Natural killer cell treated with Interleukin-12 subunit alpha and Interleukin-12 subunit beta and Interleukin-15 and Interleukin-18, amount 100 ng/mL, for 72 hours (primary cell): ENCODE data around the gene C12orf42. TPM values are rescaled to one million over a fixed set of nuclear protein-coding genes. Genes with fewer than 3 reads are reported as not detected.

Experiments used
- ATAC-seq, 2 donors: fragments of 150-1000 bp; cut with Tn5 transposase in 1 of 2; sonication (Bioruptor Pico), chemical (Tn5 transposase) in 1 of 2; 2 replicates each; pipeline ENCODE4 v1.10.0; 2021
- DNase-seq: peaks from one replicate; pipeline ENCODE4 v3.0.0; 2022; ENCODE audit warnings: low spot score
- H3K27ac Mint-ChIP-seq, 2 donors: 1 replicate in 1 of 2; 2 replicates in 1 of 2; pipeline ENCODE4 v1.8.0; 2022; ENCODE audit warnings: mixed read lengths in 2 of 2, mild to moderate bottlenecking in 1 of 2, moderate library complexity in 1 of 2
- H3K27me3 Mint-ChIP-seq, 2 donors: 1 replicate in 1 of 2; 2 replicates in 1 of 2; pipeline ENCODE4 v1.8.0; 2022; ENCODE audit warnings: mixed read lengths in 2 of 2
- H3K36me3 Mint-ChIP-seq: one replicate; pipeline ENCODE4 v1.8.0; 2022; ENCODE audit warnings: mixed read lengths
- H3K4me1 Mint-ChIP-seq, 2 donors: 1 replicate in 1 of 2; 2 replicates in 1 of 2; pipeline ENCODE4 v1.8.0; 2022; ENCODE audit warnings: low read depth in 2 of 2, mixed read lengths in 2 of 2, mild to moderate bottlenecking in 1 of 2
- H3K4me3 Mint-ChIP-seq: one replicate; pipeline ENCODE4 v1.8.0; 2022; ENCODE audit warnings: mixed read lengths
- H3K9me3 Mint-ChIP-seq: 2 replicates; pipeline ENCODE4 v1.8.0; 2022; ENCODE audit warnings: mixed read lengths
- total RNA-seq, 2 donors: library from RNA; stranded (reverse); gene quantifications; one replicate each; pipeline ENCODE4 v1.2.3, GENCODE V29; 2022

C12orf42 gene
- total RNA-seq, 2 donors from 2014 or later, result not detected

DNA sequence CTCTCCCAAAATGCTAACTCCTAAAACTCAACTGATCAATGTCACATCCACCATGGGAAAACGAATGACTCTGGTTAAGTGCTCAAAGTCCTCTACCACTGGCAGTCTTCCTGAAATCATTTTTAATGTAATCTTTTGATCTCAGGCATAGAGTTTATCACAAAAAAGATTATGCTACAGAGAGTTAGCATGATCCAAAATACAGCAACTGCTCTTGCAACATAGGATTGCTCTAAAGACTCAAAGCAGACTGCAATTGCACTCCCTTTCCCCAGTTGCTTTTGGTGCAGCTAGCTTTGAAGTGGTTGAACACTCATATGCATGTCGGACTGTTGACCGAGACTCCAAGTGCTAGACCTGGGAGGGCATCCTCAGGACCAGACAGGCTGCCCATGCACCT, 109.3 kb downstream of the C12orf42 start:
- DNase-seq (no peak), ATAC-seq (no peak)
- Mint-ChIP-seq H3K36me3 (no peaks in the 10 kb centered on the region), H3K4me1 (no peaks in the 10 kb centered on the region), H3K27ac (no peak overlapping the region), H3K9me3 (peaks cover 17% of the 10 kb centered on the region), H3K4me3 (no peak overlapping the region), H3K27me3 (no peaks in the 10 kb centered on the region)

GRCh38 chr12:103382736-103383346, 112.9 kb downstream of the C12orf42 start:
- no peak overlapping the region for H3K4me3 Mint-ChIP-seq
- H3K9me3 Mint-ChIP-seq, result peaks cover 14% of the 10 kb centered on the region
- H3K27me3 Mint-ChIP-seq, result no peaks in the 10 kb centered on the region
- H3K4me1 Mint-ChIP-seq, result no peaks in the 10 kb centered on the region
- no peak for DNase-seq
- ATAC-seq, result no peak
- no peak overlapping the region for H3K27ac Mint-ChIP-seq
- no peaks in the 10 kb centered on the region for H3K36me3 Mint-ChIP-seq

DNA sequence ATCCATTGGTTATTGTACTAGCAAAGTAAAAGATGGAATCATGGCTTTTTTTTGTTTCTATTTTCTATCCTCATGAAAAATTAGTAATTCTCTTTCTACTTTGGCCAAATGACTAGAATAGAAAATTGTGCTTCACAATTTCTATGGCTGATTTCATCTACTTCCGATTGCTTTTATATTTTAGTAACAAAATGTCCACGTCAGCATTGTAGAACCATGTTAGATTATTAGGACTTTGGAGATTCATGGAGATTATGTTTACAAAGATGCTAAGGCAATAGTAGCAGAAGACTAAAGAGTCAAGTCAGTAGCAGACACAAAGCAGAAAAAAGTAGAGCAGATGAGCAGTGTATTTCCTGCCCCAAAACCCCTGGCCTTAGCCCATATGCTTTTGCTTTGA, 113.6 kb downstream of the C12orf42 start:
- no peak overlapping the region for H3K27ac Mint-ChIP-seq
- H3K36me3 Mint-ChIP-seq, result no peaks in the 10 kb centered on the region
- H3K4me3 Mint-ChIP-seq, result no peak overlapping the region
- DNase-seq (no peak), ATAC-seq (no peak)
- no peaks in the 10 kb centered on the region for H3K27me3 Mint-ChIP-seq
- H3K9me3 Mint-ChIP-seq, result peaks cover 10% of the 10 kb centered on the region
- no peaks in the 10 kb centered on the region for H3K4me1 Mint-ChIP-seq

DNA sequence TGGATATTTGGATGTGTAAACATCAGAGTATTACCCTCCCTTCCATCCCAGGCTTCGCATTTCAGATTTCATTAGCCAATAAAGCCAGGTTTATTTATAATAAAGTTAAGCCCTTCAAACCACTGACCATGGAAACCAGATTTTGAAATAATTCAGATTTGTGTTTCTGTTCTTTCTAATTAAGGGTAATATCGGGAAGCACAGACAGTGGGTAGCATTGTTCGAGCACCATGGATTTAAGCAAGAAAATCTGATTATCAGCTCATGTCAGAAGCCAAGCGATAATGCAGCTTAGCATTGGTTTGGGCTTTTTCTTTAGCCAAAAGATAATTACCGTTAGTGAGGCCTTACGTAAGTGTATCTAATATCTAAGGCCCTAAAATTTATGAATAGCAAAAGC, 116.1 kb downstream of the C12orf42 start:
- Mint-ChIP-seq H3K27ac (no peak overlapping the region), H3K9me3 (peaks cover 5% of the 10 kb centered on the region)
- ATAC-seq, result no peak

DNA sequence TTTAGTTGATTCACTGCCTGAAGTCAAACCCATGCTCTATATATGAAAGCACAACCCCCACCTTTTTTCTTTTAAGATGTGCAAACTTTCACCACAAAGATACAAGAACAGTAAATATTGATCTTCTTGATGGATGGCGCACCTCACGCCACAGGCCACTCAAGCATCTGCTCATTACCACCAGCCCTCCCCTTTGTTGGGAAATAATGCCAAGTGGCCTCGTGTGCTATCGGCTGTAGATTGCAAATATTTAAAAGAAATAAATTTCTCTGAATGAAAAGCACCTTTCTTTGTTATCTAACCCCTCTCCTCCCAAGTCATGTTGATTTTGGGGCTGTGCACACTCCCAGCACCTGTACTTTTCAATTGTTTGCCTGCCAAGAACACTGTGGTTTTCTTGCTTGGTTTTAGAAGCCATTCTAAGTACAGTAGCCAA, 122.7 kb downstream of the C12orf42 start:
- ATAC-seq (no peak), DNase-seq (no peak)
- H3K9me3 Mint-ChIP-seq, result no peaks in the 10 kb centered on the region
- no peaks in the 10 kb centered on the region for H3K4me1 Mint-ChIP-seq
- no peaks in the 10 kb centered on the region for H3K27me3 Mint-ChIP-seq
- no peak overlapping the region for H3K4me3 Mint-ChIP-seq
- H3K36me3 Mint-ChIP-seq, result no peaks in the 10 kb centered on the region
- H3K27ac Mint-ChIP-seq, result no peak overlapping the region

More for the DNA sequence above, 116.1 kb downstream of the C12orf42 start:
- H3K36me3 Mint-ChIP-seq, result no peaks in the 10 kb centered on the region
- no peak for DNase-seq
- no peak overlapping the region for H3K4me3 Mint-ChIP-seq
- H3K27me3 Mint-ChIP-seq, result no peaks in the 10 kb centered on the region
- no peaks in the 10 kb centered on the region for H3K4me1 Mint-ChIP-seq

GRCh38 chr12:103369929-103370328, 125.8 kb downstream of the C12orf42 start:
- H3K27ac Mint-ChIP-seq, result no peak overlapping the region
- H3K36me3 Mint-ChIP-seq, result no peaks in the 10 kb centered on the region
- H3K4me1 Mint-ChIP-seq, result no peaks in the 10 kb centered on the region
- H3K27me3 Mint-ChIP-seq, result no peaks in the 10 kb centered on the region
- H3K4me3 Mint-ChIP-seq, result no peak overlapping the region
- H3K9me3 Mint-ChIP-seq, result peaks cover 4% of the 10 kb centered on the region
- DNase-seq (no peak), ATAC-seq (no peak)

GRCh38 chr12:103368167-103368566, 127.6 kb downstream of the C12orf42 start:
- H3K9me3 Mint-ChIP-seq, result peaks cover 7% of the 10 kb centered on the region
- no peaks in the 10 kb centered on the region for H3K27me3 Mint-ChIP-seq
- H3K36me3 Mint-ChIP-seq, result no peaks in the 10 kb centered on the region

GRCh38 chr12:103354403-103354802, 141.4 kb downstream of the C12orf42 start:
- DNase-seq, result no peak
- no peak overlapping the region for H3K4me3 Mint-ChIP-seq
- H3K27ac Mint-ChIP-seq, result no peak overlapping the region
- H3K36me3 Mint-ChIP-seq, result no peaks in the 10 kb centered on the region
- H3K4me1 Mint-ChIP-seq, result no peaks in the 10 kb centered on the region
- peaks cover 24% of the 10 kb centered on the region for H3K9me3 Mint-ChIP-seq
- no peaks in the 10 kb centered on the region for H3K27me3 Mint-ChIP-seq
- ATAC-seq, result no peak

More at GRCh38 chr12:103368167-103368566, 127.6 kb downstream of the C12orf42 start:
- Mint-ChIP-seq H3K27ac (no peak overlapping the region), H3K4me1 (no peaks in the 10 kb centered on the region), H3K4me3 (no peak overlapping the region)
- ATAC-seq, result no peak
- no peak for DNase-seq

DNA sequence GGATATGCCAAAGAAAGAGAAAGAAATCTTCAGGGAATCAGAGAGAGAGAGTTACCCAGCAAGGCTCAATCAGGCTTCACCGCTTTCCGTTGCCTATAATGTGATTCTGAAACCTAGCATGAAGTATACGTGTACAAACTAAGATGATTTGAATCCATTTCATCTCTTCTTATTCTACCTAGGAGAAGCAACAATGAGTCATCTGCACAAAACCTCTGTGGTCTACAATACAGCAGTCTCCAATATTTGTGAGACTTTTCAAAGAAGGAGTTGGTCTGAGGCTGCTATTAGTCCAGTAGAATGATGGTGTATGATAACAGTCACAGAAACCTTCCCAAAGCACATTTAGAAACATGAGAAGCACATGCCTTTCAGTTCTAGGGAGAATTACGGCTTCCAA, 141.9 kb downstream of the C12orf42 start:
- no peaks in the 10 kb centered on the region for H3K36me3 Mint-ChIP-seq
- H3K4me1 Mint-ChIP-seq, result no peaks in the 10 kb centered on the region
- H3K9me3 Mint-ChIP-seq, result peaks cover 23% of the 10 kb centered on the region
- DNase-seq, result no peak
- ATAC-seq, result no peak
- no peaks in the 10 kb centered on the region for H3K27me3 Mint-ChIP-seq
- H3K4me3 Mint-ChIP-seq, result no peak overlapping the region
- no peak overlapping the region for H3K27ac Mint-ChIP-seq

GRCh38 chr12:103350116-103350515, 145.7 kb downstream of the C12orf42 start:
- H3K27ac Mint-ChIP-seq, result no peak overlapping the region
- peaks cover 14% of the 10 kb centered on the region for H3K9me3 Mint-ChIP-seq
- DNase-seq, result no peak
- no peak overlapping the region for H3K4me3 Mint-ChIP-seq
- no peaks in the 10 kb centered on the region for H3K4me1 Mint-ChIP-seq
- peaks cover 5% of the 10 kb centered on the region for H3K36me3 Mint-ChIP-seq
- no peak for ATAC-seq
- no peaks in the 10 kb centered on the region for H3K27me3 Mint-ChIP-seq

DNA sequence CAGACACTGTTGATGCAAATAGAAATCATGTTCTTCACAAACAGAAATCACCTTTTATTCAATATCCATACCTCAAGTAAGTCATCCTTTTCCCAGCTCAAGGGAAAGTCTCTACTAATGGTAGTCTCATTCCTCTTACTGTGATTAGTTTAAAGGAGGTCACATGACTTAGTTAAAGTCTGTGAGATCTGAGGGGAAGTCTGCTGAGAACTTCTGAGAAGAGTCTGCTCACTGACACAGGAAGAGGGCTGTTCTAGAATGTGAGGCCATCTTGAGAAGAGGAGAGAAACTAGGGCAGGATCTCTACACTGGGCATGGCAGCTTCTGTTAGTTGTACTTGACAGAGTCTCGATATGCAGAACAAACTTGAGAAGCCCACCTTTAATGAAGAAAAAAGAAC, 146.8 kb downstream of the C12orf42 start:
- no peaks in the 10 kb centered on the region for H3K4me1 Mint-ChIP-seq

GRCh38 chr12:103336940-103337339, 158.8 kb downstream of the C12orf42 start:
- Mint-ChIP-seq H3K27ac (no peak overlapping the region), H3K4me3 (no peak overlapping the region), H3K4me1 (no peaks in the 10 kb centered on the region), H3K27me3 (no peaks in the 10 kb centered on the region), H3K9me3 (peaks cover 10% of the 10 kb centered on the region), H3K36me3 (no peaks in the 10 kb centered on the region)
- DNase-seq (no peak), ATAC-seq (peak in 1 of 2 donors; percentile 36)

More for the DNA sequence above, 146.8 kb downstream of the C12orf42 start:
- Mint-ChIP-seq H3K4me3 (no peak overlapping the region), H3K9me3 (peaks cover 11% of the 10 kb centered on the region), H3K36me3 (peaks cover 5% of the 10 kb centered on the region), H3K27ac (no peak overlapping the region), H3K27me3 (no peaks in the 10 kb centered on the region)
- DNase-seq (no peak), ATAC-seq (no peak)

DNA sequence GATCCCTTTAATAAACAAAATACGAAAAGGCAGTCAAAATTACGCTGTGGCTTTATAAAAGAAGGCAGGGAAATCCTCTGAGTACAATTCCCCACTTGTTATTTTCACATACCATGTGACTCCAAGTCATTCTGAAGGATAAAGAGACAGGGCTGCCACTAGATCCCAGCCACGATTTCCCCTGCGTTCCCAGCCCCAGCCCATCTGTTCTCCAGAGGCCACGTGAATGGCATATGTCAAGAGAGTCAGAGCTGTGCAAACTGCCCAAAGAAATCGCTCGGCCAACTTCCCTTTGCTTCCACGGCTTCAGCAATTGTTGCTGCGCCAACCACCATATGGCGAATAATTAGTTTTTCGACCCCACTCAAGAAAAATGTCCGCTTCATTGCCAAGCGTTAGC, 161.3 kb downstream of the C12orf42 start:
- Mint-ChIP-seq H3K4me3 (no peak overlapping the region), H3K27ac (no peak overlapping the region), H3K27me3 (no peaks in the 10 kb centered on the region), H3K36me3 (no peaks in the 10 kb centered on the region), H3K9me3 (peaks cover 8% of the 10 kb centered on the region), H3K4me1 (no peaks in the 10 kb centered on the region)
- ATAC-seq, result no peak
- no peak for DNase-seq

- DNase-seq, result no peak
- H3K27ac Mint-ChIP-seq, result no peak overlapping the region
- no peaks in the 10 kb centered on the region for H3K36me3 Mint-ChIP-seq
- no peaks in the 10 kb centered on the region for H3K4me1 Mint-ChIP-seq
- no peak overlapping the region for H3K4me3 Mint-ChIP-seq
- peaks cover 8% of the 10 kb centered on the region for H3K9me3 Mint-ChIP-seq
- H3K27me3 Mint-ChIP-seq, result no peaks in the 10 kb centered on the region
- ATAC-seq, result no peak
These were observed 162.1 kb downstream of the C12orf42 start for GRCh38 chr12:103333676-103334075.

GRCh38 chr12:103331643-103332042, 164.1 kb downstream of the C12orf42 start:
- Mint-ChIP-seq H3K36me3 (no peaks in the 10 kb centered on the region), H3K9me3 (peaks cover 6% of the 10 kb centered on the region), H3K4me1 (no peaks in the 10 kb centered on the region), H3K27ac (no peak overlapping the region), H3K27me3 (no peaks in the 10 kb centered on the region), H3K4me3 (no peak overlapping the region)
- ATAC-seq (no peak), DNase-seq (no peak)
